Activated CD8-positive, alpha-beta memory T cell treated with anti-CD3 and anti-CD28 coated beads, Interleukin-2, amount 10 ng/mL, durations not matched to agents 7 days and 5 days (primary cell): ENCODE results near the gene RASAL3. TPM values are rescaled to one million over a fixed set of nuclear protein-coding genes. Genes with fewer than 3 reads are reported as not detected.

Experiments used
- ATAC-seq: fragments of 150-1000 bp; cut with Tn5 transposase; one replicate; pipeline ENCODE4 v1.10.0; 2021; ENCODE audit warnings: moderate library complexity
- CTCF ChIA-PET: fragments of 350-600 bp; sonication (Branson Sonifier 250); formaldehyde crosslinking; loops from one replicate; lab custom pipeline; 2021; ENCODE audit warnings: antibody characterized with exemption; lab: Charles Lee
- DNase-seq: peaks from one replicate; pipeline ENCODE4 v3.0.0-alpha.2; 2020
- H3K27ac Mint-ChIP-seq: one replicate; pipeline ENCODE4 v1.8.0; 2021; ENCODE audit warnings: mild to moderate bottlenecking, mixed read lengths
- H3K27me3 Mint-ChIP-seq: one replicate; pipeline ENCODE4 v1.8.0; 2021; ENCODE audit warnings: mixed read lengths
- H3K36me3 Mint-ChIP-seq: one replicate; pipeline ENCODE4 v1.8.0; 2021; ENCODE audit warnings: mild to moderate bottlenecking, mixed read lengths
- H3K4me1 Mint-ChIP-seq: one replicate; pipeline ENCODE4 v1.8.0; 2021; ENCODE audit warnings: mixed read lengths
- H3K4me3 Mint-ChIP-seq: one replicate; pipeline ENCODE4 v1.8.0; 2021; ENCODE audit warnings: mild to moderate bottlenecking, moderate library complexity, mixed read lengths
- H3K9me3 Mint-ChIP-seq: one replicate; pipeline ENCODE4 v1.8.0; 2022; ENCODE audit warnings: low read depth, mixed read lengths
- microRNA-seq: library from miRNA; unstranded; fragments of <30 nt; microRNA quantifications from one replicate; pipeline ENCODE4 v1.2.0, GENCODE V29; 2022
- total RNA-seq, 2 experiments: library from RNA; stranded (reverse); gene quantifications; one replicate each; pipeline ENCODE4 v1.2.3, GENCODE V29; 2021

RASAL3 gene
- total RNA-seq, 2 experiments from 2014 or later: 166 to 172 TPM

DNA sequence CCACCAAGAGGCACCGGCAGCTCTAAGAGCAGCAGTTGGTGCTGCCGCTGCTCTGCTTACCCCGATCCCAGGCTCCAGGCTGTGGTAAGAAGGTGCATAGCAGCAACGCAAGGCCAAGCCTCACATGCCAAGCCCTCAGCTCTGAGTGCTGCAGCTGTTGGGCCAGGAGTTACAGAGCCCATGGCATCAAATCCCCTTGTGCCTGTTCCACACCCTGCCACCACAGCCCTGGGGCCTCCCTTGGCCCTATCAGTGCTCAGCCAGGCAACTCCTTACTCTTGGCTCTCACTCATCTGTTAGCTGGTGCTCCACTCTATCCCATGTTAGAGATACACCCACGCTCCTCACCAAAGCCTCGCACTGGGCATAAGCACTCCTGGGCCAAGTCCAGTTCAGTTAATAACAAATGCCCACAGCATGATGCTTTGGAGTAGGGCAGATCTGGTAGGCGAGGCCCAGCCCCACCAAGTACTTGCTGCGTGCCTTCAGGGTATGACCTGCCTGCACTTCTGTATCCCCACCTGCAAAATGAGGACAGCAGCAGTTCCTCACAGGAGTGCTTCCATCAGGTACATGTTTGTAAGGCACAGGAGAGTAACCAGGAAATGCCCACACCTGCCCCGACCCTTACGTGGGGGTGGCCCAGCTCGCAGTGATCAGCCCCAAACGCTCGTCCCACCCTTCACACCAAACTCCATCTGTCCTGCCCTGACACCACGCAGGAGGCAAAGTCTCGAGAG, 61.8 kb downstream of the RASAL3 start:
- no peaks in the 10 kb centered on the region for H3K27me3 Mint-ChIP-seq
- DNase-seq (no peak), ATAC-seq (no peak)
- H3K27ac Mint-ChIP-seq: no peak overlapping the region
- no peak overlapping the region for H3K4me3 Mint-ChIP-seq
- CTCF ChIA-PET: interaction anchor here (1.4 kb wide), 1 partner anchor 17 kb away, joined by 3 read pairs; the partner anchor contains the start of gene AKAP8L
- H3K9me3 Mint-ChIP-seq: no peaks in the 10 kb centered on the region
- H3K36me3 Mint-ChIP-seq: peaks cover 17% of the 10 kb centered on the region
- H3K4me1 Mint-ChIP-seq: peaks cover 7% of the 10 kb centered on the region

Small RNA genes within 50 kb of the gene (microRNA-seq; reads per million reads assigned to microRNA genes)
- gene MIR1470: not detected

Other genes starting within 250 kb of the RASAL3 start
- gene EPHX3, start 232.1 kb downstream of the RASAL3 start, total RNA-seq: under 1 TPM in 1 of 2 experiments, not detected in 1; 0.19 TPM
- gene BRD4, start 132.0 kb downstream of the RASAL3 start, total RNA-seq: 100 to 1,000 TPM; 123 to 125 TPM
- 10 to 100 TPM; 55.6 to 59.0 TPM for gene AKAP8, start 84.8 kb downstream of the RASAL3 start, total RNA-seq
- gene AKAP8L, start 45.6 kb downstream of the RASAL3 start, total RNA-seq: 100 to 1,000 TPM; 105 to 116 TPM
- gene WIZ, start 14.6 kb downstream of the RASAL3 start, total RNA-seq: 10 to 100 TPM; 29.9 to 30.8 TPM
- under 1 TPM; 0.09 to 0.12 TPM for gene PGLYRP2, start 15.0 kb upstream of the RASAL3 start, total RNA-seq
- gene CYP4F22, start 44.0 kb upstream of the RASAL3 start, total RNA-seq: 1 to 10 TPM; 1.2 to 1.9 TPM
- not detected for gene CYP4F8, start 150.7 kb upstream of the RASAL3 start, total RNA-seq
- under 1 TPM in 1 of 2 experiments, not detected in 1; 0.26 TPM for gene CYP4F3, start 176.4 kb upstream of the RASAL3 start, total RNA-seq
- under 1 TPM in 1 of 2 experiments, not detected in 1; 0.19 TPM for gene CYP4F12, start 208.5 kb upstream of the RASAL3 start, total RNA-seq